HepG2 (cell line): ENCODE data around the gene PPIA. TPM values are rescaled to one million over a fixed set of nuclear protein-coding genes. Genes with fewer than 3 reads are reported as not detected.

ENCODE experiments used
- ZFP82 ChIP-seq: sonication (generic); formaldehyde crosslinking; IDR thresholded peaks from 2 replicates; pipeline ENCODE4 v1.5.1; 2020; ENCODE audit warnings: mild to moderate bottlenecking, missing genetic modification reagents, borderline replicate concordance
- ZNF234 ChIP-seq: sonication (generic); formaldehyde crosslinking; conservative IDR thresholded peaks from 2 replicates; pipeline ENCODE4 v1.5.1; 2020; ENCODE audit warnings: mild to moderate bottlenecking, missing genetic modification reagents
- ZNF775 ChIP-seq: sonication (generic); formaldehyde crosslinking; IDR thresholded peaks from 2 replicates; pipeline ENCODE4 v1.4.0; 2020; ENCODE audit warnings: missing genetic modification reagents, mild to moderate bottlenecking, moderate library complexity, borderline replicate concordance
- polyA plus RNA-seq, 8 experiments: library from polyadenylated mRNA; depleted of rRNA in 3 of 8; stranded (reverse) in 7 of 8; unstranded in 1 of 8; fragments of >200 nt; fragmentation: Illumina TruSeq in 4 of 8; extraction: Trizol in 4 of 8; gene quantifications; 2 replicates each; pipeline versions ENCODE4 v1.2.1 to v1.2.3, GENCODE V29; 2011 to 2016; ENCODE audit warnings: low read depth in 4 of 8, missing spikeins in 1 of 8, mixed read lengths in 1 of 8; ENCODE audit not compliant: insufficient read depth in 1 of 8
- total RNA-seq, 5 experiments: library from RNA; depleted of rRNA; stranded (reverse); fragments of >200 nt; fragmentation: Illumina TruSeq; extraction: Trizol; gene quantifications; 2 replicates each; pipeline ENCODE4 v1.2.3, GENCODE V29; 2016; ENCODE audit warnings: low read depth in 1 of 5
- TF ChIP-seq, protein P1 (sequence below), 2 experiments: fragments of 450-650 bp in 1 of 2; sonication (generic) in 1 of 2; formaldehyde crosslinking in 1 of 2; IDR thresholded peaks; 2 replicates each; pipeline versions ENCODE4 v1.6.1 to v1.8.0; 2016 to 2022; ENCODE audit warnings: antibody characterized with exemption in 1 of 2, mild to moderate bottlenecking in 1 of 2, missing genetic modification reagents in 1 of 2
- TF ChIP-seq, protein P2 (sequence below), 2 experiments: sonication (generic) in 1 of 2; formaldehyde crosslinking in 1 of 2; IDR thresholded peaks; 2 replicates each; pipeline versions ENCODE4 v1.6.1 to v1.9.0; 2014 to 2022; ENCODE audit warnings: antibody characterized with exemption in 1 of 2, borderline replicate concordance in 1 of 2, inconsistent platforms in 1 of 2, low read depth in 1 of 2, missing genetic modification reagents in 1 of 2
- TF ChIP-seq, protein P3 (sequence below): conservative IDR thresholded peaks from 2 replicates; pipeline ENCODE4 v1.6.1; 2018; ENCODE audit warnings: missing genetic modification reagents
- TF ChIP-seq, protein P4 (sequence below), 2 experiments: sonication (generic) in 1 of 2; formaldehyde crosslinking in 1 of 2; IDR thresholded peaks; 2 replicates each; pipeline versions ENCODE4 v1.5.1 to v1.6.1; 2011 to 2020; ENCODE audit warnings: borderline replicate concordance in 1 of 2, low read depth in 1 of 2, low read length in 1 of 2, mild to moderate bottlenecking in 1 of 2, missing genetic modification reagents in 1 of 2, moderate library complexity in 1 of 2

Gene PPIA
- total and polyA plus RNA-seq, 2 of the 13 experiments (the other 11 are each of a cell fraction or from before 2014, with no cell fraction given) = 2,268 to 3,010 TPM

DNA sequence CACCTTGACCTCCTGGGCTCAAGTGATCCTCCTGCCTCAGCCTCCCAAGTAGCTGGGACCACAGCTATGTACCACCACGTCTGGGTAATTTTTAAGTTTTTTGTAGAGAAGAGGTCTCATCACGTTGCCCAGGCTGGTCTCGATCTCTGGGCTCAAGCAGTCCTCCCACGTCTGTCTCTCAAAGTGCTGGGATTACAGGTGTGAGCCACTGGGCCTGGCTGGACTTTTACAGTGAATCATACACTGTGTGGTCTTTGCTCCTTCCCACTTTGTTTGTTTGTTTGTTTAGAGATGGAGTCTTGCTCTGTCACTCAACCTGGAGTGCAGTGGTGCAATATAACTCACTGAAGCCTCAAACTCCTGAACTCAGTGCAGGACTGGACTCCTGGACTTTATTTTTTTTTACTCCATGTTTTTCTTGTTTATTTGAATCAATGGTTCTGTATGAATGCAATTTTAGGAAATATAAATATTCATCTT is 12.5 kb downstream of the PPIA start (continued):
- TF ChIP-seq, protein P1, sequence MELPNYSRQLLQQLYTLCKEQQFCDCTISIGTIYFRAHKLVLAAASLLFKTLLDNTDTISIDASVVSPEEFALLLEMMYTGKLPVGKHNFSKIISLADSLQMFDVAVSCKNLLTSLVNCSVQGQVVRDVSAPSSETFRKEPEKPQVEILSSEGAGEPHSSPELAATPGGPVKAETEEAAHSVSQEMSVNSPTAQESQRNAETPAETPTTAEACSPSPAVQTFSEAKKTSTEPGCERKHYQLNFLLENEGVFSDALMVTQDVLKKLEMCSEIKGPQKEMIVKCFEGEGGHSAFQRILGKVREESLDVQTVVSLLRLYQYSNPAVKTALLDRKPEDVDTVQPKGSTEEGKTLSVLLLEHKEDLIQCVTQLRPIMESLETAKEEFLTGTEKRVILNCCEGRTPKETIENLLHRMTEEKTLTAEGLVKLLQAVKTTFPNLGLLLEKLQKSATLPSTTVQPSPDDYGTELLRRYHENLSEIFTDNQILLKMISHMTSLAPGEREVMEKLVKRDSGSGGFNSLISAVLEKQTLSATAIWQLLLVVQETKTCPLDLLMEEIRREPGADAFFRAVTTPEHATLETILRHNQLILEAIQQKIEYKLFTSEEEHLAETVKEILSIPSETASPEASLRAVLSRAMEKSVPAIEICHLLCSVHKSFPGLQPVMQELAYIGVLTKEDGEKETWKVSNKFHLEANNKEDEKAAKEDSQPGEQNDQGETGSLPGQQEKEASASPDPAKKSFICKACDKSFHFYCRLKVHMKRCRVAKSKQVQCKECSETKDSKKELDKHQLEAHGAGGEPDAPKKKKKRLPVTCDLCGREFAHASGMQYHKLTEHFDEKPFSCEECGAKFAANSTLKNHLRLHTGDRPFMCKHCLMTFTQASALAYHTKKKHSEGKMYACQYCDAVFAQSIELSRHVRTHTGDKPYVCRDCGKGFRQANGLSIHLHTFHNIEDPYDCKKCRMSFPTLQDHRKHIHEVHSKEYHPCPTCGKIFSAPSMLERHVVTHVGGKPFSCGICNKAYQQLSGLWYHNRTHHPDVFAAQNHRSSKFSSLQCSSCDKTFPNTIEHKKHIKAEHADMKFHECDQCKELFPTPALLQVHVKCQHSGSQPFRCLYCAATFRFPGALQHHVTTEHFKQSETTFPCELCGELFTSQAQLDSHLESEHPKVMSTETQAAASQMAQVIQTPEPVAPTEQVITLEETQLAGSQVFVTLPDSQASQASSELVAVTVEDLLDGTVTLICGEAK (IDR thresholded peaks at IDR 0.05) = no peak
- TF ChIP-seq, protein P1 (CRISPR knock-in tag; IDR thresholded peaks at IDR 0.05) = no peak; the same call in 1 of the 2 replicates
- TF ChIP-seq ZNF775 = no peak
- TF ChIP-seq ZNF234 (CRISPR knock-in tag) = no peak
- TF ChIP-seq, protein P2, sequence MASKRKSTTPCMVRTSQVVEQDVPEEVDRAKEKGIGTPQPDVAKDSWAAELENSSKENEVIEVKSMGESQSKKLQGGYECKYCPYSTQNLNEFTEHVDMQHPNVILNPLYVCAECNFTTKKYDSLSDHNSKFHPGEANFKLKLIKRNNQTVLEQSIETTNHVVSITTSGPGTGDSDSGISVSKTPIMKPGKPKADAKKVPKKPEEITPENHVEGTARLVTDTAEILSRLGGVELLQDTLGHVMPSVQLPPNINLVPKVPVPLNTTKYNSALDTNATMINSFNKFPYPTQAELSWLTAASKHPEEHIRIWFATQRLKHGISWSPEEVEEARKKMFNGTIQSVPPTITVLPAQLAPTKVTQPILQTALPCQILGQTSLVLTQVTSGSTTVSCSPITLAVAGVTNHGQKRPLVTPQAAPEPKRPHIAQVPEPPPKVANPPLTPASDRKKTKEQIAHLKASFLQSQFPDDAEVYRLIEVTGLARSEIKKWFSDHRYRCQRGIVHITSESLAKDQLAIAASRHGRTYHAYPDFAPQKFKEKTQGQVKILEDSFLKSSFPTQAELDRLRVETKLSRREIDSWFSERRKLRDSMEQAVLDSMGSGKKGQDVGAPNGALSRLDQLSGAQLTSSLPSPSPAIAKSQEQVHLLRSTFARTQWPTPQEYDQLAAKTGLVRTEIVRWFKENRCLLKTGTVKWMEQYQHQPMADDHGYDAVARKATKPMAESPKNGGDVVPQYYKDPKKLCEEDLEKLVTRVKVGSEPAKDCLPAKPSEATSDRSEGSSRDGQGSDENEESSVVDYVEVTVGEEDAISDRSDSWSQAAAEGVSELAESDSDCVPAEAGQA (IDR thresholded peaks at IDR 0.05; ENCODE audit: low read depth) = no peak
- TF ChIP-seq, protein P2 (CRISPR knock-in tag; IDR thresholded peaks at IDR 0.05; ENCODE audit: borderline replicate concordance) = no peak
- TF ChIP-seq ZFP82 (CRISPR knock-in tag) = no peak
- TF ChIP-seq, protein P3, sequence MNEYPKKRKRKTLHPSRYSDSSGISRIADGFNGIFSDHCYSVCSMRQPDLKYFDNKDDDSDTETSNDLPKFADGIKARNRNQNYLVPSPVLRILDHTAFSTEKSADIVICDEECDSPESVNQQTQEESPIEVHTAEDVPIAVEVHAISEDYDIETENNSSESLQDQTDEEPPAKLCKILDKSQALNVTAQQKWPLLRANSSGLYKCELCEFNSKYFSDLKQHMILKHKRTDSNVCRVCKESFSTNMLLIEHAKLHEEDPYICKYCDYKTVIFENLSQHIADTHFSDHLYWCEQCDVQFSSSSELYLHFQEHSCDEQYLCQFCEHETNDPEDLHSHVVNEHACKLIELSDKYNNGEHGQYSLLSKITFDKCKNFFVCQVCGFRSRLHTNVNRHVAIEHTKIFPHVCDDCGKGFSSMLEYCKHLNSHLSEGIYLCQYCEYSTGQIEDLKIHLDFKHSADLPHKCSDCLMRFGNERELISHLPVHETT (CRISPR knock-in tag) = no peak
- TF ChIP-seq, protein P4, sequence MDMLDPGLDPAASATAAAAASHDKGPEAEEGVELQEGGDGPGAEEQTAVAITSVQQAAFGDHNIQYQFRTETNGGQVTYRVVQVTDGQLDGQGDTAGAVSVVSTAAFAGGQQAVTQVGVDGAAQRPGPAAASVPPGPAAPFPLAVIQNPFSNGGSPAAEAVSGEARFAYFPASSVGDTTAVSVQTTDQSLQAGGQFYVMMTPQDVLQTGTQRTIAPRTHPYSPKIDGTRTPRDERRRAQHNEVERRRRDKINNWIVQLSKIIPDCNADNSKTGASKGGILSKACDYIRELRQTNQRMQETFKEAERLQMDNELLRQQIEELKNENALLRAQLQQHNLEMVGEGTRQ (IDR thresholded peaks at IDR 0.05; ENCODE audit: low read depth, low read length) = no peak
- TF ChIP-seq, protein P4 (CRISPR knock-in tag; IDR thresholded peaks at IDR 0.05; ENCODE audit: borderline replicate concordance) = no peak
